ENCODE measurements around the gene OR6K6. TPM values are rescaled to one million over a fixed set of nuclear protein-coding genes. Genes with fewer than 3 reads are reported as not detected.

The OR6K6 gene
- total and polyA plus RNA-seq, 2 experiments from 2014 or later = not detected

DNA sequence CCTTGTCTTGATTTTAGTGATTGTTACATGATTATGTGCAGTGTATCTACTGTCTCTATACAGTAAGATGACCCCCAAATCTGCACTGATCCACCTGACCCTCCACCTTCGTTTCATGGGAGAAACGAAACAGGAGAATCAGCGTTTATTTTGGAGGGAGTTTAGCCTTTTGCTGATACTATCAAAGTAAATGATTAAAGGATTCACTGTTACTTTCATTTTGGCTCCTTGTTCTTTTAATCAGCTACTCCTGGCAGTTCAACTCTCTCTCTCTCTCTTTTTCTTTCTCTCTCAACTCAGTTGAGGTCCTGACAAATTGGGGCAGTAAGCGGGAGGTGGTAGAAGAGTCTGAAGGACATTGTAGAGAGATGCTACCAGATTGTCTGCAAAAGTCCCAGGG is 24.1 kb upstream of the OR6K6 start:
- Mint-ChIP-seq H3K4me3 (no peak overlapping the region), H3K27ac (no peak overlapping the region), H3K36me3 (ENCODE audit: low read depth) (no peaks in the 10 kb centered on the region), H3K27me3 (ENCODE audit: insufficient read depth, low read depth, poor library complexity) (no peaks in the 10 kb centered on the region), H3K9me3 (no peaks in the 10 kb centered on the region), H3K4me1 (no peaks in the 10 kb centered on the region)
- Histone ChIP-seq H3K4me1 (ENCODE audit: insufficient read depth) (no peaks in the 10 kb centered on the region), H2AFZ (no peak overlapping the region), H3F3A (replicated peaks; ENCODE audit: low read depth) (no peaks in the 10 kb centered on the region), H3K27me3 (ENCODE audit: insufficient read depth) (no peaks in the 10 kb centered on the region), H3K4me2 (no peak overlapping the region), H3K9me2 (ENCODE audit: insufficient read depth) (no peaks in the 10 kb centered on the region; the same call in 1 of the 2 replicates), H3K79me2 (replicated peaks; ENCODE audit: insufficient read depth) (no peaks in the 10 kb centered on the region), H3K4me3 (no peak overlapping the region), H3K27ac (ENCODE audit: low read depth) (no peak overlapping the region), H3K36me3 (ENCODE audit: insufficient read depth) (no peaks in the 10 kb centered on the region), H4K20me1 (replicated peaks; ENCODE audit: insufficient read depth) (no peaks in the 10 kb centered on the region)
- DNase-seq (ENCODE audit: low spot score) = no peak
- no peak for ATAC-seq
- TF ChIP-seq STAT1 (IDR thresholded peaks at IDR 0.05; ENCODE audit: unreplicated experiment) = no peak
- no peak for TF ChIP-seq CREB1 (CRISPR knock-in tag; IDR thresholded peaks at IDR 0.05; ENCODE audit: low read depth)
- TF ChIP-seq, protein P1, sequence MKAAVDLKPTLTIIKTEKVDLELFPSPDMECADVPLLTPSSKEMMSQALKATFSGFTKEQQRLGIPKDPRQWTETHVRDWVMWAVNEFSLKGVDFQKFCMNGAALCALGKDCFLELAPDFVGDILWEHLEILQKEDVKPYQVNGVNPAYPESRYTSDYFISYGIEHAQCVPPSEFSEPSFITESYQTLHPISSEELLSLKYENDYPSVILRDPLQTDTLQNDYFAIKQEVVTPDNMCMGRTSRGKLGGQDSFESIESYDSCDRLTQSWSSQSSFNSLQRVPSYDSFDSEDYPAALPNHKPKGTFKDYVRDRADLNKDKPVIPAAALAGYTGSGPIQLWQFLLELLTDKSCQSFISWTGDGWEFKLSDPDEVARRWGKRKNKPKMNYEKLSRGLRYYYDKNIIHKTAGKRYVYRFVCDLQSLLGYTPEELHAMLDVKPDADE (IDR thresholded peaks at IDR 0.05) = no peak
- no peak for TF ChIP-seq ZNF331 (CRISPR knock-in tag; IDR thresholded peaks at IDR 0.05; ENCODE audit: low read depth)
- no peak for TF ChIP-seq ZNF114 (CRISPR knock-in tag; IDR thresholded peaks at IDR 0.05)
- no peak for TF ChIP-seq REST (IDR thresholded peaks at IDR 0.05; ENCODE audit: unreplicated experiment)
- TF ChIP-seq JUNB (IDR thresholded peaks at IDR 0.05; ENCODE audit: unreplicated experiment) = no peak
- no peak for TF ChIP-seq EZH2phosphoT487 (IDR thresholded peaks at IDR 0.05; ENCODE audit: unreplicated experiment)
- no peak for TF ChIP-seq POLR2AphosphoS5 (IDR thresholded peaks at IDR 0.05; ENCODE audit: low read depth)
- no peak for TF ChIP-seq NANOG (IDR thresholded peaks at IDR 0.05; ENCODE audit: borderline replicate concordance)
- TF ChIP-seq, protein P2, sequence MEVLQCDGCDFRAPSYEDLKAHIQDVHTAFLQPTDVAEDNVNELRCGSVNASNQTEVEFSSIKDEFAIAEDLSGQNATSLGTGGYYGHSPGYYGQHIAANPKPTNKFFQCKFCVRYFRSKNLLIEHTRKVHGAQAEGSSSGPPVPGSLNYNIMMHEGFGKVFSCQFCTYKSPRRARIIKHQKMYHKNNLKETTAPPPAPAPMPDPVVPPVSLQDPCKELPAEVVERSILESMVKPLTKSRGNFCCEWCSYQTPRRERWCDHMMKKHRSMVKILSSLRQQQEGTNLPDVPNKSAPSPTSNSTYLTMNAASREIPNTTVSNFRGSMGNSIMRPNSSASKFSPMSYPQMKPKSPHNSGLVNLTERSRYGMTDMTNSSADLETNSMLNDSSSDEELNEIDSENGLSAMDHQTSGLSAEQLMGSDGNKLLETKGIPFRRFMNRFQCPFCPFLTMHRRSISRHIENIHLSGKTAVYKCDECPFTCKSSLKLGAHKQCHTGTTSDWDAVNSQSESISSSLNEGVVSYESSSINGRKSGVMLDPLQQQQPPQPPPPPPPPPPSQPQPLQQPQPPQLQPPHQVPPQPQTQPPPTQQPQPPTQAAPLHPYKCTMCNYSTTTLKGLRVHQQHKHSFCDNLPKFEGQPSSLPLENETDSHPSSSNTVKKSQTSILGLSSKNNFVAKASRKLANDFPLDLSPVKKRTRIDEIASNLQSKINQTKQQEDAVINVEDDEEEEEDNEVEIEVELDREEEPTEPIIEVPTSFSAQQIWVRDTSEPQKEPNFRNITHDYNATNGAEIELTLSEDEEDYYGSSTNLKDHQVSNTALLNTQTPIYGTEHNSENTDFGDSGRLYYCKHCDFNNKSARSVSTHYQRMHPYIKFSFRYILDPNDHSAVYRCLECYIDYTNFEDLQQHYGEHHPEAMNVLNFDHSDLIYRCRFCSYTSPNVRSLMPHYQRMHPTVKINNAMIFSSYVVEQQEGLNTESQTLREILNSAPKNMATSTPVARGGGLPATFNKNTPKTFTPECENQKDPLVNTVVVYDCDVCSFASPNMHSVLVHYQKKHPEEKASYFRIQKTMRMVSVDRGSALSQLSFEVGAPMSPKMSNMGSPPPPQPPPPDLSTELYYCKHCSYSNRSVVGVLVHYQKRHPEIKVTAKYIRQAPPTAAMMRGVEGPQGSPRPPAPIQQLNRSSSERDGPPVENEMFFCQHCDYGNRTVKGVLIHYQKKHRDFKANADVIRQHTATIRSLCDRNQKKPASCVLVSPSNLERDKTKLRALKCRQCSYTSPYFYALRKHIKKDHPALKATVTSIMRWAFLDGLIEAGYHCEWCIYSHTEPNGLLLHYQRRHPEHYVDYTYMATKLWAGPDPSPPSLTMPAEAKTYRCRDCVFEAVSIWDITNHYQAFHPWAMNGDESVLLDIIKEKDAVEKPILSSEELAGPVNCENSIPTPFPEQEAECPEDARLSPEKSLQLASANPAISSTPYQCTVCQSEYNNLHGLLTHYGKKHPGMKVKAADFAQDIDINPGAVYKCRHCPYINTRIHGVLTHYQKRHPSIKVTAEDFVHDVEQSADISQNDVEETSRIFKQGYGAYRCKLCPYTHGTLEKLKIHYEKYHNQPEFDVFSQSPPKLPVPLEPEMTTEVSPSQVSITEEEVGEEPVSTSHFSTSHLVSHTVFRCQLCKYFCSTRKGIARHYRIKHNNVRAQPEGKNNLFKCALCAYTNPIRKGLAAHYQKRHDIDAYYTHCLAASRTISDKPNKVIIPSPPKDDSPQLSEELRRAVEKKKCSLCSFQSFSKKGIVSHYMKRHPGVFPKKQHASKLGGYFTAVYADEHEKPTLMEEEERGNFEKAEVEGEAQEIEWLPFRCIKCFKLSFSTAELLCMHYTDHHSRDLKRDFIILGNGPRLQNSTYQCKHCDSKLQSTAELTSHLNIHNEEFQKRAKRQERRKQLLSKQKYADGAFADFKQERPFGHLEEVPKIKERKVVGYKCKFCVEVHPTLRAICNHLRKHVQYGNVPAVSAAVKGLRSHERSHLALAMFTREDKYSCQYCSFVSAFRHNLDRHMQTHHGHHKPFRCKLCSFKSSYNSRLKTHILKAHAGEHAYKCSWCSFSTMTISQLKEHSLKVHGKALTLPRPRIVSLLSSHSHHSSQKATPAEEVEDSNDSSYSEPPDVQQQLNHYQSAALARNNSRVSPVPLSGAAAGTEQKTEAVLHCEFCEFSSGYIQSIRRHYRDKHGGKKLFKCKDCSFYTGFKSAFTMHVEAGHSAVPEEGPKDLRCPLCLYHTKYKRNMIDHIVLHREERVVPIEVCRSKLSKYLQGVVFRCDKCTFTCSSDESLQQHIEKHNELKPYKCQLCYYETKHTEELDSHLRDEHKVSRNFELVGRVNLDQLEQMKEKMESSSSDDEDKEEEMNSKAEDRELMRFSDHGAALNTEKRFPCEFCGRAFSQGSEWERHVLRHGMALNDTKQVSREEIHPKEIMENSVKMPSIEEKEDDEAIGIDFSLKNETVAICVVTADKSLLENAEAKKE (CRISPR knock-in tag; IDR thresholded peaks at IDR 0.05) = no peak
- TF ChIP-seq CTCF (conservative IDR thresholded peaks at IDR 0.05; ENCODE audit: low read depth in 2 of 2) = no peak
- TF ChIP-seq EZH2 (IDR thresholded peaks at IDR 0.05; ENCODE audit: low read depth, unreplicated experiment) = no peak
